ENCODE results near the gene ZNF175. TPM values are rescaled to one million over a fixed set of nuclear protein-coding genes. Genes with fewer than 3 reads are reported as not detected.

Gene ZNF175
- total and polyA plus RNA-seq, 9 of the 15 experiments (the other 6 are each of a cell fraction or from before 2014, with no cell fraction given): 3.7 to 37.9 (median 14.0) TPM

- TF ChIP-seq, protein P1, sequence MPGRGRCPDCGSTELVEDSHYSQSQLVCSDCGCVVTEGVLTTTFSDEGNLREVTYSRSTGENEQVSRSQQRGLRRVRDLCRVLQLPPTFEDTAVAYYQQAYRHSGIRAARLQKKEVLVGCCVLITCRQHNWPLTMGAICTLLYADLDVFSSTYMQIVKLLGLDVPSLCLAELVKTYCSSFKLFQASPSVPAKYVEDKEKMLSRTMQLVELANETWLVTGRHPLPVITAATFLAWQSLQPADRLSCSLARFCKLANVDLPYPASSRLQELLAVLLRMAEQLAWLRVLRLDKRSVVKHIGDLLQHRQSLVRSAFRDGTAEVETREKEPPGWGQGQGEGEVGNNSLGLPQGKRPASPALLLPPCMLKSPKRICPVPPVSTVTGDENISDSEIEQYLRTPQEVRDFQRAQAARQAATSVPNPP (IDR thresholded peaks at IDR 0.05; ENCODE audit: borderline replicate concordance, insufficient read depth, insufficient read length): no peak
- TF ChIP-seq HNRNPUL1 (IDR thresholded peaks at IDR 0.05; ENCODE audit: low read length) (no peak), LARP7 (IDR thresholded peaks at IDR 0.05) (no peak), SETDB1 (IDR thresholded peaks at IDR 0.05; ENCODE audit: low read length) (no peak), MNT (conservative IDR thresholded peaks at IDR 0.05) (no peak), ZNF224 (CRISPR knock-in tag; IDR thresholded peaks at IDR 0.05) (no peak), ETV1 (tag; conservative IDR thresholded peaks at IDR 0.05; ENCODE audit: low read depth) (no peak; the same call in 1 of the 2 replicates), MYC (IDR thresholded peaks at IDR 0.05; ENCODE audit: low read depth, low read length) (no peak), MYC (CRISPR knock-in tag; IDR thresholded peaks at IDR 0.05; ENCODE audit: borderline replicate concordance, low read depth) (peak; percentile 83), UBTF (IDR thresholded peaks at IDR 0.05; ENCODE audit: borderline replicate concordance in 1 of 2, low read depth in 2 of 2, low read length in 2 of 2) (no peak), NR2C2 (CRISPR knock-in tag; IDR thresholded peaks at IDR 0.05) (no peak), NR2C2 (tag; IDR thresholded peaks at IDR 0.05) (no peak), ZKSCAN1 (IDR thresholded peaks at IDR 0.05; ENCODE audit: low read depth, low read length) (no peak), MEF2D (tag; conservative IDR thresholded peaks at IDR 0.05; ENCODE audit: low read depth) (no peak), NUFIP1 (IDR thresholded peaks at IDR 0.05; ENCODE audit: partially characterized antibody) (no peak), TEAD2 (tag; IDR thresholded peaks at IDR 0.05) (no peak), ZNF780A (CRISPR knock-in tag; IDR thresholded peaks at IDR 0.05) (no peak)
- TF ChIP-seq, protein P2, sequence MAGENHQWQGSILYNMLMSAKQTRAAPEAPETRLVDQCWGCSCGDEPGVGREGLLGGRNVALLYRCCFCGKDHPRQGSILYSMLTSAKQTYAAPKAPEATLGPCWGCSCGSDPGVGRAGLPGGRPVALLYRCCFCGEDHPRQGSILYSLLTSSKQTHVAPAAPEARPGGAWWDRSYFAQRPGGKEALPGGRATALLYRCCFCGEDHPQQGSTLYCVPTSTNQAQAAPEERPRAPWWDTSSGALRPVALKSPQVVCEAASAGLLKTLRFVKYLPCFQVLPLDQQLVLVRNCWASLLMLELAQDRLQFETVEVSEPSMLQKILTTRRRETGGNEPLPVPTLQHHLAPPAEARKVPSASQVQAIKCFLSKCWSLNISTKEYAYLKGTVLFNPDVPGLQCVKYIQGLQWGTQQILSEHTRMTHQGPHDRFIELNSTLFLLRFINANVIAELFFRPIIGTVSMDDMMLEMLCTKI (IDR thresholded peaks at IDR 0.05; ENCODE audit: partially characterized antibody): no peak
- TF ChIP-seq, protein P3, sequence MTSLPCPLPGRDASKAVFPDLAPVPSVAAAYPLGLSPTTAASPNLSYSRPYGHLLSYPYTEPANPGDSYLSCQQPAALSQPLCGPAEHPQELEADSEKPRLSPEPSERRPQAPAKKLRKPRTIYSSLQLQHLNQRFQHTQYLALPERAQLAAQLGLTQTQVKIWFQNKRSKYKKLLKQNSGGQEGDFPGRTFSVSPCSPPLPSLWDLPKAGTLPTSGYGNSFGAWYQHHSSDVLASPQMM (CRISPR knock-in tag; IDR thresholded peaks at IDR 0.05): no peak
Observed at GRCh38 chr19:51546107-51546649, 24.9 kb upstream of the ZNF175 start (continued).

Measured in K562 (cell line).